ENCODE results near the gene HOXA13. TPM values are rescaled to one million over a fixed set of nuclear protein-coding genes. Genes with fewer than 3 reads are reported as not detected.

The HOXA13 gene
- total RNA-seq, 1 experiment from 2014 or later: 1.3 TPM

DNA sequence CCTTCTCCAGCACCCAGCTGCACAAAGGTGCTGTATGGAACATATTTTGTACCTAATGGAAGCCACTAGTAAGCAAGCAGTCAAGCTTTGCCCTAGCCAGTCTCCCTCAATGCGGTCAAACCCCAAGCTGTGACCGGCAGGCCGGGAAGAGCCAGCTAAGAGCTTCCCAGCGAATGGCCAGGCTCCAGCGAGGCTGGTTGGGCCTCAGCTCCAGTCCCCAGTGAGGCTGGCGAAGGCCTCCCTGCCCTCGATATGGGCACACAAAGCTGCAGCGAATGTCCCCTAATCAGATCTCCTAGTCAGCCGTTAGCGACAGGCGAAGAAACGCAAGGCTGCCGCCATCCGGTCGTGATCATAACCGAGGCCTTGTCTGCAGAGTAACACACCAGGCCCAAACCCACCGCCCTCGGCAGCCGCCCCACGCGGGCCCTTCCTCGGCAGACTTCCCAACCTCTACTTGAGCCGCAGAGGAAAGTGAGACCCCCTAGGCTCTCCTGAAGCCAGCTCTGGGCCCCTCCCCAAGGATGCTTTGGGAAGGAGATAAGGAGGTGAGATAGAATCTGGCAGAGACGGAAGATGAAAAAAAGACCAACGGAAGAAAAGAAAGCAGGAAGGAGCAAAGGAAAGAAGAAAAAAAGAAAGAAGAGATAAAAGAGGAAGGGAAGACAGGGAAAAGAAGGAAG is 31.5 kb downstream of the HOXA13 start:
- Mint-ChIP-seq H3K4me3 (ENCODE audit: low read depth, unreplicated experiment) (peak overlapping the region; percentile 92), H3K36me3 (ENCODE audit: insufficient read depth, unreplicated experiment) (peaks cover 33% of the 10 kb centered on the region), H3K4me1 (ENCODE audit: low read depth, unreplicated experiment) (peaks cover 37% of the 10 kb centered on the region), H3K27me3 (ENCODE audit: unreplicated experiment) (no peaks in the 10 kb centered on the region), H3K9me3 (ENCODE audit: low read depth, unreplicated experiment) (no peaks in the 10 kb centered on the region), H3K27ac (ENCODE audit: unreplicated experiment) (peak overlapping the region; percentile 6)
- intact Hi-C loops (cut with micrococcal nuclease; ENCODE audit: unreplicated experiment): no loop called here
- BruUV-seq (replicated peaks): no TSS peak
- no peak for DNase-seq
- TF ChIP-seq, protein P1, sequence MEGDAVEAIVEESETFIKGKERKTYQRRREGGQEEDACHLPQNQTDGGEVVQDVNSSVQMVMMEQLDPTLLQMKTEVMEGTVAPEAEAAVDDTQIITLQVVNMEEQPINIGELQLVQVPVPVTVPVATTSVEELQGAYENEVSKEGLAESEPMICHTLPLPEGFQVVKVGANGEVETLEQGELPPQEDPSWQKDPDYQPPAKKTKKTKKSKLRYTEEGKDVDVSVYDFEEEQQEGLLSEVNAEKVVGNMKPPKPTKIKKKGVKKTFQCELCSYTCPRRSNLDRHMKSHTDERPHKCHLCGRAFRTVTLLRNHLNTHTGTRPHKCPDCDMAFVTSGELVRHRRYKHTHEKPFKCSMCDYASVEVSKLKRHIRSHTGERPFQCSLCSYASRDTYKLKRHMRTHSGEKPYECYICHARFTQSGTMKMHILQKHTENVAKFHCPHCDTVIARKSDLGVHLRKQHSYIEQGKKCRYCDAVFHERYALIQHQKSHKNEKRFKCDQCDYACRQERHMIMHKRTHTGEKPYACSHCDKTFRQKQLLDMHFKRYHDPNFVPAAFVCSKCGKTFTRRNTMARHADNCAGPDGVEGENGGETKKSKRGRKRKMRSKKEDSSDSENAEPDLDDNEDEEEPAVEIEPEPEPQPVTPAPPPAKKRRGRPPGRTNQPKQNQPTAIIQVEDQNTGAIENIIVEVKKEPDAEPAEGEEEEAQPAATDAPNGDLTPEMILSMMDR (IDR thresholded peaks at IDR 0.05; ENCODE audit: unreplicated experiment): no peak
- CTCF ChIA-PET: interaction anchor here (1.0 to 1.5 kb wide), 2 partner anchors 11 to 18 kb away, joined by 5 to 6 read pairs; no protein-coding TSS in a partner anchor

DNA sequence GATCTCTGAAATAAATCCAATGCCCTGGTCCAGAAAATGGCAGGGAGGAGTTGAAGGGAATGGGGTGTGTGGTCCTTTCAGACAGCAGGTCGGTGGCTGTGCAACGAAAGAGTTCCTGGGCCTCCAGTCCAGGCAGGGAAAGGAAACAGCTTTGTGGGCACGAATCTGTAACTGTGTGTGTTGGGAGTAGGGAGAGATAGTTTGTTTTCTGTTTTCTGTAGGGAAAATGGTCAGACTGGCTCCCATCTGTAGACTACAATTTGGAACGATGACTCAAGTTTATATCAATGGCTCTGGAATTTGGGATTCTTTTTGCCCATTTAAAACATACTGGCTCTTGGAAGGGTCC is 32.0 kb downstream of the HOXA13 start:
- no peaks in the 10 kb centered on the region for H3K9me3 Mint-ChIP-seq (ENCODE audit: low read depth, unreplicated experiment)
- CTCF ChIA-PET: no interaction called here
- no peak overlapping the region for H3K4me3 Mint-ChIP-seq (ENCODE audit: low read depth, unreplicated experiment)
- TF ChIP-seq, protein P1 (IDR thresholded peaks at IDR 0.05; ENCODE audit: unreplicated experiment): no peak
- BruUV-seq (replicated peaks): no TSS peak
- no peak overlapping the region for H3K27ac Mint-ChIP-seq (ENCODE audit: unreplicated experiment)
- peaks cover 28% of the 10 kb centered on the region for H3K36me3 Mint-ChIP-seq (ENCODE audit: insufficient read depth, unreplicated experiment)
- no peaks in the 10 kb centered on the region for H3K27me3 Mint-ChIP-seq (ENCODE audit: unreplicated experiment)
- intact Hi-C loops (cut with micrococcal nuclease; ENCODE audit: unreplicated experiment): no loop called here
- peaks cover 37% of the 10 kb centered on the region for H3K4me1 Mint-ChIP-seq (ENCODE audit: low read depth, unreplicated experiment)
- no peak for DNase-seq

DNA sequence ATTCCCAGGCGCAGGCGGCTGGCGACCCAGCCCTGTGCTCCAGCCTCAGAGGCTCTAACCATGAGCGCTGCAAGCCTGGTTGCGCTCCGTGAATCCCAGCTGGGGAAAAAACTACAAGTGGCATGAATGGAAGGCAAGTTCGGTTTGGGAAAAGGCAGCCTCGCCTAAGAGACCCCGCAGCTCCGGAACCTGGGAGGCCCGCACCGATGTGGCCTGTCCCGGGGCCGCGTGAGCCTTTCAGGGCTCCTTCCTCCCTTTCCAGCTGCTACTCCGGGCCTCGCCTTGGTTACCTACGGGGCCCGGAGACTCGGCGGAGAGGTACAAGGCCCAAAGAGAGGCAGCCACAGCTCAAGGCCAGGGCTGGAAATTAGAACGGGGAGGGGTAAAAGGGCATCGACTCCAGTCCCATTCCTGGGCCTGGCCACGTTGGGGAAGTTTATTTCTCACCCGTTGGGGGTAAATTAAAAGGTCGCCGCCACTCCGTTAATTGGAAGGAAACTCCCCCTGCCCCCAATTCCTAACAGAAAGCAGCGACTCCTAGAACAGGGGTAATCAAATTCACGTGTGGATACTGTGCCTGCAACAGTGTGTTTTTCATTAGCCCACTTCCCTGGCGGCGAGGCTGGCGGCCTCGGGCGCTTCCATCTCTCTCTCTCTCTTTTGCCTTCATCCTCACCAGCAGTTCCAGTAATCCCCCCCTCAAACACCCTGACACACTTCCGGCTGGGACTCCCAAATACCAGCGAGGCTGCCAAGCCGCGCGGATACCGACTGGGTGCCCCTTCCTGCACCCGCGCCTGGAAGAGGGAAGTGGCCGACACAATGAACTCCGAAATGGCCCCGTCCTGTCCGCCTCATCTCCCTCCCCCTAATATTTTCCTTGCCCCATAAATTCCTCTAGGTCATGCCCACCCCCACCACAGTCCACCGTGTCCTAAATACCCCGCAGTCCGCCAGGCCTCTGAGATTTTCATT is 33.1 kb downstream of the HOXA13 start:
- Mint-ChIP-seq H3K27ac (ENCODE audit: unreplicated experiment) (no peak overlapping the region), H3K4me1 (ENCODE audit: low read depth, unreplicated experiment) (peaks cover 29% of the 10 kb centered on the region), H3K9me3 (ENCODE audit: low read depth, unreplicated experiment) (no peaks in the 10 kb centered on the region), H3K36me3 (ENCODE audit: insufficient read depth, unreplicated experiment) (peaks cover 21% of the 10 kb centered on the region), H3K27me3 (ENCODE audit: unreplicated experiment) (no peaks in the 10 kb centered on the region), H3K4me3 (ENCODE audit: low read depth, unreplicated experiment) (no peak overlapping the region)
- intact Hi-C loops (cut with micrococcal nuclease; ENCODE audit: unreplicated experiment): no loop called here
- TF ChIP-seq, protein P1 (IDR thresholded peaks at IDR 0.05; ENCODE audit: unreplicated experiment): no peak
- no peak for DNase-seq
- CTCF ChIA-PET: no interaction called here
- no TSS peak for BruUV-seq (replicated peaks)

GRCh38 chr7:27165996-27166530 is 33.8 kb downstream of the HOXA13 start:
- no peaks in the 10 kb centered on the region for H3K9me3 Mint-ChIP-seq (ENCODE audit: low read depth, unreplicated experiment)
- H3K4me3 Mint-ChIP-seq (ENCODE audit: low read depth, unreplicated experiment): no peak overlapping the region
- H3K36me3 Mint-ChIP-seq (ENCODE audit: insufficient read depth, unreplicated experiment): peaks cover 17% of the 10 kb centered on the region
- H3K4me1 Mint-ChIP-seq (ENCODE audit: low read depth, unreplicated experiment): peaks cover 21% of the 10 kb centered on the region
- intact Hi-C loops (cut with micrococcal nuclease; ENCODE audit: unreplicated experiment): no loop called here
- TF ChIP-seq, protein P1 (IDR thresholded peaks at IDR 0.05; ENCODE audit: unreplicated experiment): no peak
- no peak for DNase-seq
- no peak overlapping the region for H3K27ac Mint-ChIP-seq (ENCODE audit: unreplicated experiment)
- BruUV-seq (replicated peaks): no TSS peak
- CTCF ChIA-PET: no interaction called here
- no peaks in the 10 kb centered on the region for H3K27me3 Mint-ChIP-seq (ENCODE audit: unreplicated experiment)

Measured in Calu3 (cell line).